Astrocyte (in vitro differentiated cells and primary cell): ENCODE results near the gene TXLNG. TPM values are rescaled to one million over a fixed set of nuclear protein-coding genes. Genes with fewer than 3 reads are reported as not detected.

Source experiments
- DNase-seq: peaks from one replicate; pipeline ENCODE4 v3.0.0-alpha.2; 2010; ENCODE audit warnings: low read depth
- FAIRE-seq: peaks from 2 replicates; lab custom pipeline; 2011; peaks lifted over from hg19 to GRCh38; lab: Jason Lieb, UNC
- H2AFZ ChIP-seq: 2 replicates; pipeline ENCODE4 v1.6.0; 2012; ENCODE audit warnings: low read depth, low read length, inconsistent platforms
- H3K27ac ChIP-seq: 2 replicates; pipeline ENCODE4 v1.5.1; 2011; ENCODE audit warnings: low read depth, low read length, inconsistent platforms
- H3K27me3 ChIP-seq: 2 replicates; pipeline ENCODE4 v1.6.0; 2011; ENCODE audit warnings: low read length, inconsistent platforms; ENCODE audit not compliant: insufficient read depth
- H3K36me3 ChIP-seq: 2 replicates; pipeline ENCODE4 v1.5.1; 2011; ENCODE audit warnings: low read length, inconsistent platforms; ENCODE audit not compliant: insufficient read depth
- H3K4me1 ChIP-seq: 2 replicates; pipeline ENCODE4 v1.5.1; 2011; ENCODE audit warnings: low read length, inconsistent platforms; ENCODE audit not compliant: insufficient read depth
- H3K4me2 ChIP-seq: 2 replicates; pipeline ENCODE4 v1.6.0; 2012; ENCODE audit warnings: low read length, inconsistent platforms
- H3K4me3 ChIP-seq: 2 replicates; pipeline ENCODE4 v1.5.1; 2011; ENCODE audit warnings: low read depth, mild to moderate bottlenecking, low read length, inconsistent platforms; ENCODE audit not compliant: insufficient read depth
- H3K79me2 ChIP-seq: 2 replicates; pipeline ENCODE4 v1.6.0; 2012; ENCODE audit warnings: mild to moderate bottlenecking, low read length, inconsistent platforms; ENCODE audit not compliant: insufficient read depth
- H3K9ac ChIP-seq: 2 replicates; pipeline ENCODE4 v1.6.0; 2012; ENCODE audit warnings: mild to moderate bottlenecking, low read length, inconsistent platforms
- H3K9me3 ChIP-seq: 2 replicates; pipeline ENCODE4 v1.5.1; 2012; ENCODE audit warnings: low read depth, mild to moderate bottlenecking, low read length, inconsistent platforms; ENCODE audit not compliant: insufficient read depth
- H4K20me1 ChIP-seq: 2 replicates; pipeline ENCODE4 v1.6.0; 2012; ENCODE audit warnings: low read length, inconsistent platforms; ENCODE audit not compliant: insufficient read depth
- H3K27ac Mint-ChIP-seq: one replicate; pipeline ENCODE4 v1.8.0; 2021; ENCODE audit warnings: mild to moderate bottlenecking, mixed read lengths; ENCODE audit not compliant: unreplicated experiment
- H3K27me3 Mint-ChIP-seq: one replicate; pipeline ENCODE4 v1.8.0; 2021; ENCODE audit warnings: low read depth, mixed read lengths; ENCODE audit not compliant: unreplicated experiment
- H3K36me3 Mint-ChIP-seq: one replicate; pipeline ENCODE4 v1.8.0; 2021; ENCODE audit warnings: low read depth, mixed read lengths; ENCODE audit not compliant: unreplicated experiment
- H3K4me1 Mint-ChIP-seq: one replicate; pipeline ENCODE4 v1.8.0; 2021; ENCODE audit warnings: low read depth, mixed read lengths; ENCODE audit not compliant: unreplicated experiment
- H3K4me3 Mint-ChIP-seq: one replicate; pipeline ENCODE4 v1.8.0; 2021; ENCODE audit warnings: mild to moderate bottlenecking, moderate library complexity, mixed read lengths; ENCODE audit not compliant: unreplicated experiment
- H3K9me3 Mint-ChIP-seq: one replicate; pipeline ENCODE4 v1.8.0; 2021; ENCODE audit warnings: mild to moderate bottlenecking, mixed read lengths; ENCODE audit not compliant: unreplicated experiment
- CTCF ChIP-seq: IDR thresholded peaks from 2 replicates; pipeline ENCODE4 v1.5.1; 2011; ENCODE audit warnings: low read depth, mild to moderate bottlenecking, inconsistent platforms, low read length, moderate library complexity; ENCODE audit not compliant: insufficient read depth
- EZH2 ChIP-seq: IDR thresholded peaks from 2 replicates; pipeline ENCODE4 v1.6.1; 2012; ENCODE audit warnings: mild to moderate bottlenecking, low read length, inconsistent platforms; ENCODE audit not compliant: insufficient read depth
- total RNA-seq: library from RNA; stranded (reverse); gene quantifications from 2 replicates; pipeline ENCODE4 v1.2.1, GENCODE V29; 2021

Gene TXLNG
- total RNA-seq, 1 donor from 2014 or later = 9.8 TPM

GRCh38 chrX:16748425-16748824 lies 37.8 kb upstream of the TXLNG start:
- peaks cover 15% of the 10 kb centered on the region for H3K36me3 ChIP-seq
- no peak overlapping the region for H2AFZ ChIP-seq
- H4K20me1 ChIP-seq = peaks cover 5% of the 10 kb centered on the region
- no peaks in the 10 kb centered on the region for H3K27me3 ChIP-seq
- no peak overlapping the region for H3K4me2 ChIP-seq
- no peak overlapping the region for H3K4me3 ChIP-seq
- peaks cover 9% of the 10 kb centered on the region for H3K4me1 ChIP-seq
- Mint-ChIP-seq H3K27ac (no peak overlapping the region), H3K9me3 (no peaks in the 10 kb centered on the region), H3K27me3 (no peaks in the 10 kb centered on the region), H3K36me3 (peaks cover 4% of the 10 kb centered on the region), H3K4me3 (no peak overlapping the region), H3K4me1 (peaks cover 9% of the 10 kb centered on the region)
- H3K9me3 ChIP-seq = no peaks in the 10 kb centered on the region
- H3K9ac ChIP-seq = no peak overlapping the region
- DNase-seq (no peak), FAIRE-seq (no peak)
- H3K27ac ChIP-seq = no peak overlapping the region
- TF ChIP-seq CTCF (no peak), EZH2 (no peak)
- no peaks in the 10 kb centered on the region for H3K79me2 ChIP-seq

GRCh38 chrX:16750136-16750535 lies 36.1 kb upstream of the TXLNG start:
- Mint-ChIP-seq H3K4me1 (no peaks in the 10 kb centered on the region), H3K27ac (no peak overlapping the region), H3K36me3 (no peaks in the 10 kb centered on the region), H3K4me3 (no peak overlapping the region), H3K27me3 (no peaks in the 10 kb centered on the region), H3K9me3 (no peaks in the 10 kb centered on the region)
- no peaks in the 10 kb centered on the region for H4K20me1 ChIP-seq
- H3K27me3 ChIP-seq = no peaks in the 10 kb centered on the region
- H3K79me2 ChIP-seq = no peaks in the 10 kb centered on the region
- H3K4me2 ChIP-seq = no peak overlapping the region
- H3K4me1 ChIP-seq = no peaks in the 10 kb centered on the region
- H3K36me3 ChIP-seq = peaks cover 16% of the 10 kb centered on the region
- TF ChIP-seq CTCF = no peak
- no peak for TF ChIP-seq EZH2
- no peak overlapping the region for H3K27ac ChIP-seq
- H3K9me3 ChIP-seq = no peaks in the 10 kb centered on the region
- H2AFZ ChIP-seq = no peak overlapping the region
- DNase-seq (no peak), FAIRE-seq (peak; percentile 91)
- no peak overlapping the region for H3K9ac ChIP-seq
- no peak overlapping the region for H3K4me3 ChIP-seq

- Histone ChIP-seq H3K27me3 (no peaks in the 10 kb centered on the region), H3K27ac (no peak overlapping the region), H3K9ac (no peak overlapping the region), H3K4me2 (no peak overlapping the region), H3K79me2 (no peaks in the 10 kb centered on the region), H2AFZ (no peak overlapping the region), H4K20me1 (no peaks in the 10 kb centered on the region), H3K9me3 (no peaks in the 10 kb centered on the region), H3K4me1 (no peaks in the 10 kb centered on the region), H3K36me3 (peaks cover 11% of the 10 kb centered on the region), H3K4me3 (no peak overlapping the region)
- no peak overlapping the region for H3K27ac Mint-ChIP-seq
- H3K4me1 Mint-ChIP-seq = no peaks in the 10 kb centered on the region
- H3K9me3 Mint-ChIP-seq = no peaks in the 10 kb centered on the region
- no peak for FAIRE-seq
- DNase-seq = no peak
- TF ChIP-seq CTCF (no peak), EZH2 (no peak)
- H3K27me3 Mint-ChIP-seq = no peaks in the 10 kb centered on the region
- H3K4me3 Mint-ChIP-seq = no peak overlapping the region
- H3K36me3 Mint-ChIP-seq = no peaks in the 10 kb centered on the region
These were observed 32.2 kb upstream of the TXLNG start for GRCh38 chrX:16754019-16754418.
